ENCODE measurements around the gene DAGLA.

DAGLA gene

DNA sequence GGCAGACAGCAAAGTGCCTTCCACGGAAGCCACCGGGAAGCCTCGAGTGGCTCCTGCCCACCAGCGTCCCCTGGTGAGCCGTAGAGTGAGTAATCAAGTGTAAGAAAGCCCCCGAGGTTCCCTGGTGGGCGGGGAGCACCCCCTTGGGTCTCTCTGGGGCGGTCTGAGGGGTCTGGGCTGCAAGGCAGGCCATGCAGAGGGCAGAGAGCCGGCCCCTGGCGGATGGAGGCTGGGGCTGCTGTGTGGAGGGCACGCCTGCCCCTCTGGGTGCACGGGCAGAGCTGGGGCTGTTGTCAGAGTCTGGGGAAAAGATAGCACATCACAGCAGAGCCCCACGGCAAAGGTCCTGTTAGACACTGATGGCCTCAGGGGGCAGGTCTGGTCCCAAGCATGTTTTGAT lies 46.6 kb downstream of the DAGLA start:
- ChIA-PET CTCF (interaction anchor here (1.2 kb wide), 1 partner anchor 59 kb away, joined by 3 read pairs; no protein-coding TSS in a partner anchor), POLR2A (no interaction called here)
- TF ChIP-seq SUZ12 (IDR thresholded peaks at IDR 0.05) (no peak), BHLHE40 (IDR thresholded peaks at IDR 0.05; ENCODE audit: borderline replicate concordance) (no peak), ARNT (IDR thresholded peaks at IDR 0.05) (no peak), HDGF (IDR thresholded peaks at IDR 0.05; ENCODE audit: borderline replicate concordance) (no peak), TARDBP (IDR thresholded peaks at IDR 0.05) (no peak), L3MBTL2 (conservative IDR thresholded peaks at IDR 0.05) (no peak), LEF1 (IDR thresholded peaks at IDR 0.05; ENCODE audit: borderline replicate concordance) (no peak), FOXA1 (IDR thresholded peaks at IDR 0.05) (no peak), ELF4 (IDR thresholded peaks at IDR 0.05) (no peak), SP1 (IDR thresholded peaks at IDR 0.05) (no peak), NFRKB (IDR thresholded peaks at IDR 0.05) (no peak), ZNF384 (IDR thresholded peaks at IDR 0.05) (no peak), FOXM1 (IDR thresholded peaks at IDR 0.05; ENCODE audit: borderline replicate concordance) (no peak), CTBP1 (IDR thresholded peaks at IDR 0.05; ENCODE audit: borderline replicate concordance) (no peak), FOXK2 (IDR thresholded peaks at IDR 0.05) (no peak)
- TF ChIP-seq, protein P1, sequence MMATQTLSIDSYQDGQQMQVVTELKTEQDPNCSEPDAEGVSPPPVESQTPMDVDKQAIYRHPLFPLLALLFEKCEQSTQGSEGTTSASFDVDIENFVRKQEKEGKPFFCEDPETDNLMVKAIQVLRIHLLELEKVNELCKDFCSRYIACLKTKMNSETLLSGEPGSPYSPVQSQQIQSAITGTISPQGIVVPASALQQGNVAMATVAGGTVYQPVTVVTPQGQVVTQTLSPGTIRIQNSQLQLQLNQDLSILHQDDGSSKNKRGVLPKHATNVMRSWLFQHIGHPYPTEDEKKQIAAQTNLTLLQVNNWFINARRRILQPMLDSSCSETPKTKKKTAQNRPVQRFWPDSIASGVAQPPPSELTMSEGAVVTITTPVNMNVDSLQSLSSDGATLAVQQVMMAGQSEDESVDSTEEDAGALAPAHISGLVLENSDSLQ (IDR thresholded peaks at IDR 0.05) = no peak
- no peak for DNase-seq (ENCODE audit: extremely low spot score)

DNA sequence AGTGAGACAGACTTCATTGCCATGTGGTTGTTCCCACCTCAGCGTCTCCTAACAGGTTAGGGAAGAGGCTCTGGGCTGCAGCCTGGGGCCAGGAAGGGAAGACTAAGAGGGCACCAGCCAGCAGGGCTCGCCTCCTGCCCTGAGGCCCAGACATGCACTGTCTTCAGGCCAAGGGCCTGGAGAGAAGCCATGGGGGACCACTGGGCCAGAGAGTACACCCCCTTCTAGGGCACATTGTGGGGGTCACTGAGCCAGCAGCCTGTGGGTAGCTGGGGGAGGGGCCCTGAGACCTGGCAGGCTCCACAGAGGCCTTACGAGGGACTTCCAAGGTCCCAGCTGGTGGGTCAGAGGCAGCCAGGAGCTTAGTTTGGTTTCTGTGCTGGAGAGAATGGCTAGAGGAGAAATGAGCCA lies 47.2 kb downstream of the DAGLA start:
- POLR2A ChIA-PET = interaction anchor here (1.8 kb wide), 1 partner anchor 8 kb away, joined by 9 read pairs; no protein-coding TSS in a partner anchor
- no peak for DNase-seq (ENCODE audit: extremely low spot score)
- TF ChIP-seq FOXA1 (IDR thresholded peaks at IDR 0.05) (no peak), SP1 (IDR thresholded peaks at IDR 0.05) (no peak), ARNT (IDR thresholded peaks at IDR 0.05) (no peak), ELF4 (IDR thresholded peaks at IDR 0.05) (no peak), SUZ12 (IDR thresholded peaks at IDR 0.05) (no peak), FOXK2 (IDR thresholded peaks at IDR 0.05) (no peak)
- CTCF ChIA-PET = no interaction called here

DNA sequence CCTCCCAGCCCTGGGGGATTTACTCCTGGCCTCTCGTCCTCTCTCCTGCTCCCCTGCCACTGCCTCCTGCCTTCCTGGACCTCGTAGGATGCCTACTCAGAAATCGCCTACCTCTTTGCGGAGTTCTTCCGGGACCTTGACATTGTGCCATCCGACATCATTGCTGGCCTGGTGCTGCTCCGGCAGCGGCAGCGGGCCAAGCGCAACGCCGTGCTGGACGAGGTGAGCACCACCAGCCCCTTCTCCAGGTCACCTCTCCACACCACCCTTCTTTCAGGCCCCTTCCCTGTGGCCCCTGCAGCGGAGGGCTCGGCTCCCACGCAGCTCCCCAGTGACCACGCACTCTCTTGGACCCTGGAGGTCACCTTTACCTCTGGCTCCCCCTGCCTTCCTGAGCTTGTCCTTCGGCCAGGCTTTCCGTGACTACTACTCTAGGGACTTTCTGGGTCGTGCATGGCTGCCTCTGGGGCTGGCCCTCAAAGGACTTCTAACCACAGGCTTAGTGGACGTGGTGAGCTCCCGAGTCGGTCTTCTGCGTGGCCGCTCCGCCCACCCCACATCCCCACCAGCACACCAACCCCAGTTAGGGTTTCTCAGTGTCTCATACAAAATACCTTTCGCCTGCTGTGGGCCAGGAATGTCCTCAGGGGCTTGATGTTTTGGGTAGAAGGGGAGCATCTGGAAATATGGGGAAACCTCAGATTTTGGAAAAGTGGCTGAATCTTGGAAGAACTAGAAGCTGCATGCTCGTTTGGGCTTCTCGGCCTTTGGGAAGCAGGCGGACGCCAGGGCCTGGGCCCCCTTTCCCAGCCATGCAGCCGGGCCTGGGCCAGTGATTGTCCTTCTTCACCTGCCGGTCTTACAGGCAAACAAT lies 48.1 kb downstream of the DAGLA start:
- no peak for TF ChIP-seq TARDBP (IDR thresholded peaks at IDR 0.05)
- TF ChIP-seq ZNF384 (IDR thresholded peaks at IDR 0.05) = no peak
- DNase-seq (ENCODE audit: extremely low spot score) = no peak
- ChIA-PET POLR2A (interaction anchor here (1.8 kb wide), 1 partner anchor 9 kb away, joined by 9 read pairs; no protein-coding TSS in a partner anchor), CTCF (interaction anchor here (0.8 kb wide), 1 partner anchor 8 kb away, joined by 3 read pairs; no protein-coding TSS in a partner anchor)

DNA sequence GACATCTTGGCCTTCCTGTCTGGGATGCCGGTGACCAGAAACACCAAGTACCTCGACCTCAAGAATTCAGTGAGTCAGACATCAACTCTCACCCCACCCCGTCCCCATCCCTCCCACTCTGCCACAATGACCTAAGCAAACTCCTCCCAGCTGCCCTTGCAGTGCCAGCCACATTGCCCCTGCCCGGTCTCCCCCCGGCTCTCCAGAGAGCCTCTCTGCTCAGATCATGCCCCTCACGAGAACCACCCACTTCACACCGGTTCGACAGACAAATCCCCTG lies 48.7 kb downstream of the DAGLA start:
- no peak for DNase-seq (ENCODE audit: extremely low spot score)
- ChIA-PET CTCF (no interaction called here), POLR2A (interaction anchor here (1.8 kb wide), 1 partner anchor 10 kb away, joined by 9 read pairs; no protein-coding TSS in a partner anchor)
- TF ChIP-seq FOXA1 (IDR thresholded peaks at IDR 0.05) (no peak), HDGF (IDR thresholded peaks at IDR 0.05; ENCODE audit: borderline replicate concordance) (no peak), FOXM1 (IDR thresholded peaks at IDR 0.05; ENCODE audit: borderline replicate concordance) (no peak), LEF1 (IDR thresholded peaks at IDR 0.05; ENCODE audit: borderline replicate concordance) (no peak), ZNF384 (IDR thresholded peaks at IDR 0.05) (no peak), ELF4 (IDR thresholded peaks at IDR 0.05) (no peak), ARNT (IDR thresholded peaks at IDR 0.05) (no peak), L3MBTL2 (conservative IDR thresholded peaks at IDR 0.05) (no peak), NFRKB (IDR thresholded peaks at IDR 0.05) (no peak), BHLHE40 (IDR thresholded peaks at IDR 0.05; ENCODE audit: borderline replicate concordance) (no peak), TARDBP (IDR thresholded peaks at IDR 0.05) (no peak), CTBP1 (IDR thresholded peaks at IDR 0.05; ENCODE audit: borderline replicate concordance) (no peak), SUZ12 (IDR thresholded peaks at IDR 0.05) (no peak)
- TF ChIP-seq, protein P1 (IDR thresholded peaks at IDR 0.05) = no peak

DNA sequence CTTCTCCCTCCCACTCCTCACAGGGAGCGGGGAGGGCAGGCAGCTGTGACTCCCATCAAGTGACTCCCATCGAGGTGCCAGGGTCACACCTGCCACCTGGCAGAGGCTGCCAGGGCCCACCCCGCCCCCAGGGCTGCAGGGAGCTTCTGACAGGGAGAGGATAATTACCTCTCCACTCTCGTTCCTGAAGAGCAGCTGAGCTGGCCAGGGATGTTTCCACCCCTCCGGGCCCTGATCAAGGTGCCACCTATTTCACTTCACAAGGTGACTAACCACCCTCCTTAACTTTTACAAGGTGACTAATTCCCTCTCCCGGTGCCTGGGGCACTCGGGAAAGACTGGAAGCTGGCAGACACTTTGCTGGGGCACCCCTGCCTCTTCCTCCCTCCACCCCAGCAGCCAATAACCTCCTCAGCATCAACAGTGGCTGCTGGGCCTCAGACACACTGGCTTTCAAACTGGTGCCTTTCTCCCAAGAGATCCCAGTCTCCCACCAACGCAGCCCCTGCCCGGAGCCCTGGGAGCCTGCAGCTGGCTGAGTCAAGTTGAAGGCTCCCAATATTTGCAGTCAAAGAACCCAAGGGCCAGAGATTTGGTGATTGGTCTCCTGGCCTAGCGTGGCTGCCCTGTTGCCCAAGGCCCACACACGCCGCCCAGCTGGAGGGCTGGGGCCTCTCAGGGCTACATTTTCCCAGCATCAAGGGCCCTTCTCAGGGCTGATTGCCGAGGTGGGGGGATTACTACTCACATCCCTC lies 50.2 kb downstream of the DAGLA start:
- CTCF ChIA-PET = no interaction called here
- TF ChIP-seq SUZ12 (IDR thresholded peaks at IDR 0.05) (no peak), FOXM1 (IDR thresholded peaks at IDR 0.05; ENCODE audit: borderline replicate concordance) (no peak), HDGF (IDR thresholded peaks at IDR 0.05; ENCODE audit: borderline replicate concordance) (no peak), ZNF384 (IDR thresholded peaks at IDR 0.05) (no peak), FOXK2 (IDR thresholded peaks at IDR 0.05) (no peak), CTBP1 (IDR thresholded peaks at IDR 0.05; ENCODE audit: borderline replicate concordance) (no peak), ELF4 (IDR thresholded peaks at IDR 0.05) (no peak), LEF1 (IDR thresholded peaks at IDR 0.05; ENCODE audit: borderline replicate concordance) (no peak), ARNT (IDR thresholded peaks at IDR 0.05) (no peak), SP1 (IDR thresholded peaks at IDR 0.05) (no peak), BHLHE40 (IDR thresholded peaks at IDR 0.05; ENCODE audit: borderline replicate concordance) (no peak), L3MBTL2 (conservative IDR thresholded peaks at IDR 0.05) (no peak), NFRKB (IDR thresholded peaks at IDR 0.05) (no peak), TARDBP (IDR thresholded peaks at IDR 0.05) (no peak)
- TF ChIP-seq, protein P1 (IDR thresholded peaks at IDR 0.05) = no peak
- no peak for DNase-seq (ENCODE audit: extremely low spot score)
- POLR2A ChIA-PET = interaction anchor here (1.6 kb wide), 1 partner anchor 12 kb away, joined by 6 read pairs; no protein-coding TSS in a partner anchor
